GM21717 (cell line): ENCODE results near the gene PID1.
A peak's percentile ranks its signal among the peaks of the same experiment; 100 is the strongest.

Experiments
- ATAC-seq: cut with Tn5 transposase; IDR thresholded peaks from one replicate; pipeline ENCODE4 v1.9.1; 2021; ENCODE audit warnings: mild to moderate bottlenecking, moderate library complexity; ENCODE audit not compliant: unreplicated experiment

PID1 gene

DNA sequence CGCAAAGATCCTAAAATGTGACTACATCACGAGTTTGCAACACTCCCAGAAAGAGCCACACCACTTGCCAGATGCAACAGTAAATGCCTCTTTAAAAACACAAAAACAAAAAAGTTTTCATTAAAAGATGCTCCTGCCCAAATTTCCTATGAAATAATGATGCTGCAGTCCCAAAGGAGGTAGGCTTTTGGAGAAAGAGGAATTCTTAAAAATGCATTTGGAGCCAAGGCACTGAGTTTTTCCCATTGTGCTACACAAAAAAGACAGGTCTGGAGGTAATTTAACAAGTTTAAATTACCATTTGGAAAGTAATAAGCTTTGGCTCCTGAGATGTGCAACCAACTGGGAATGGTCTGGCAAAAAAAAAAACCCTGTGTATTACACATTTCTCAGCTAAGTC is 145.0 kb downstream of the PID1 start:
- no peak for ATAC-seq

DNA sequence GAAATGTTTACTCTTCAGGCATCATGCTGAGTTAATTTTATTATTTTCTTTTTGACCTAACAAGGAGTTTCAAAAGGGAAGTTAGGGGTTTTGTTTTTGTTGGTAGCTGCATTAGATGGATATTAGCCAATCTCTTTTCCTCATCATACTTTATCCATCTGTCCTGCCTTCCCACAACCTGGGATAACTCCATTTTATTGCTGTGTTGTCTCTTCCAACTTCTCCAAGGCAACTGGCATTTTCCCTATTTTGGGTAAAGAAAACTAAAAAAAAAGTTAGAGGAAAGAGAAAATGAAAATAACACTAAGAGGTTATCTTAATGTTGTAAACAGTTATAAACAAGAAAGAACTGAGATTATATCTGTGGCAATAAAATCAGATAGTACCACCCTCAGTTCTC is 147.0 kb downstream of the PID1 start:
- ATAC-seq, result no peak

DNA sequence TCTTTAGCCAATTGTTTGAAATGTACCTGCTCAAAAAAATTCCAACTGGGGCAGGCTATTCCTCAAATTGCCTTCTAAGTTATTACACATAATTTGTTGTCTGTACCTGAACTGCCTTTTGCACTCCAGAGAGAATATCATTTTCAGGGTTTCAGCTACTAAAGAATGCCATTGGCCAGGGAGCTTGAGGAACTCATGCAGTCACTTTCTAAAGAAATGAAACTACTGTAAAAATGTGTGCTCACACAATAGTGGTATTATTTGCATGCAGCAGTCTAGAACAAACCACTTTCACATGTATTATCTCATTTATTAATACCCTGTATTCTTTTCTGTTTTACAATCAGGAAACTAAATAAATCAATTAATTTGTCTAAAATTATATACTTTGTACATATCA is 152.2 kb downstream of the PID1 start:
- ATAC-seq, result peak; percentile 75

DNA sequence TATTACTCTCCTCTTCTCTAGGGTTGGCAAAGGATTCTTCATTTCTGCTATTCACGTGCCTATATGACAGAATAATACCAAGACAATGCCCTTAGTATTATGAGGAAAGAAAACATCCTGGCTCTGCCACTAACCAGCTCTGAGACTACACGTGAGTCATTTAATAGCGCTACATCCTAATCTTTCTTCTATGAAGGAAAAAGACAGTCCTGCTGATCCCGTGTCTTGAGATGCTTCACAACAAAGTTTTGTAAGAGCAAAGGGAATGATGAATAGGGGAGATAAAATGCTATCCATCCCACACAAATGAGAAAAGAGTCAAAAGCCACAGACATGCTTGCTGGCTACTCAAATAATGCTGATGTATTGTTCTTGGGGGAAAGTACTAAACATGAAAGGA is 152.8 kb downstream of the PID1 start:
- ATAC-seq, result no peak

DNA sequence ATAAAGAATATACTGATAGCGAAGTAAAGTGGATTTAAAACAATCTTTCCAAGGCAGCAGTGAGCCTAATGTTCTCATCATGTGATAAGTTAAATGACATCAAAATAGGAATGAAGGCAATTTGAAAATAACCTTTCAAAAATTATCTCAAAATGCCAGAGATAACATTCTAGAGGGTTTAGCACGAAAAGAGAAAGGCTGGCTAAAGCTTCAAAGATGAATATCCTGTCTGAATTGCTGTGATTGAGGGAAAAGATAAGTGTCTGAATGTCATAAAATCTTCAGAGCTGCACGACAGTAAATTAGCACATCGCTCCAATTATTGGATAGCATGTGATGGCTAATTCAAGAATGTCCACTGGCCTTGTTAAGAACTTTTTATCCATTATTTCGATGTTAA is 159.3 kb downstream of the PID1 start:
- no peak for ATAC-seq

DNA sequence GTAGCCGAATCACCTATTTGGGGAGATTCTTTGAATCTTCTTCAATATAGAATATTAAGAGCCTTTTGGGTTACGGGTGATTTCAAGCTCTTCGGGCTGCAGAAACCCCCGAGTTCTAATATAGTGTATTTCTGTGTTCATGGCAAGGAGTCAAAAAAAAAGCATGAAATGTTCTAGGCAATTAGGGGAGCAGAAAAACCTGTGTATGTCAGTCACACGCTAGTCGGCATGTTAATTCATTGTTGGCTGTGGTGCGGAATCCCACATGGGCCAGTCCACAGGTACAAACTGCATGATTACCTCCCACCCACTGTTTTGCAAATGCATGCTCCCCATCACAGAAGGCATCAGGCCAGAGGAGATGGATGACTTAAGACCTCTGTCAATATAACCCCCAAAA is 161.9 kb downstream of the PID1 start:
- no peak for ATAC-seq

DNA sequence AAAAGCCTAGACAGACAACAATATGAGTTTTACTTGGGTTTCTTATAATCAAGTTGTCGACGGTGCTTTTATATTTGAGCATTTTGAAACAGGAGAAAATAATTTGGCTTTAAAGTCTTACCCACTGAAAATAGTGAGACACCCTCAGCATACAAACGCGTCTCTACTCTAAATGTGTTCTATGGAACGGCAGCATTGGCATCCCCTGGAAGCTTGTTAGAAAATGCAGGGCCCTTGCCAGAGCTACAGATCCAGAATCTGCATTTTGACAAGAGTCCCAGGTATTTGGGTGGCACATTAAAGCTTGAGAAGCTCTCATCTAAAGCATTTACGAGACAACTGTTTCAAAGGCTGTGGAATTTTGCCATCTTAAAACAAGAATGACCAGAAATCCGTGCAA is 163.5 kb downstream of the PID1 start:
- ATAC-seq, result no peak

DNA sequence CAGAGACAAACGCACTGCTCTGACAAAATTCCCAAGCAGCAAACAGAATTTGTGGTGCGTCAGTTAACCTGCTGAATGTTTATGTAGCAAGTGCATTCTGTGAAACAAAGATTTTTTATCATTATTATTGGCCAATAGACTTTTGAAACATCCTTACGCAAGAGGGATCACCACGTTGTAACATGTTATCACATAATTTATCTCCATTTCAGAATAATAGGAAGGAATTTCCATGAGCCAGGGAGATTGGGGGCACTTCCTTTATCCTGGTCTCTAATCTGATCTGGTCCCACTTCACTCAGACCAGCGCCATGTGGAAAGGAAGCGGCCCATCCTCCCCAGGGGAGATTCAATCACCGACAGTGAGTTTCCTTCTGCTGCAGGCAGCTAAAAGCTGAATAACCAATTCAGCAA is 166.1 kb downstream of the PID1 start:
- ATAC-seq, result no peak

DNA sequence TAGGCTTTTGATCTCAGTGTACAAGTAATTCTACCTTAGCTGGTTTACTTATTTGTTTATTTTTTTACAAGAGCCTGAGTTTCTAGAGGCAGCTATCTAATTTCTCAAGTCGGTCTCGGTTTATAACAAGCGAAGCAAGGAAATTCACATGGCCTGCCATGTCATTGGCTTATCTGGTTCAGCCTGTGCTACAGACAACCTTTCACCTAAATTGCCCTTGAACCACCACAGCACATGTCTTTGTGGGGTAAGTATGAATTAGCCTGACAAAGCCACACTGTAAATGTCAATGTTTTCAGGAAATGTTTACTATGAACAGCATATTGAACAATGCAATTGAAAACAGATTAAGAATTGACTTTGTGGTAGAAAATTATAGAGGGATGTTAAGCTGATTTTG is 167.1 kb downstream of the PID1 start:
- no peak for ATAC-seq

DNA sequence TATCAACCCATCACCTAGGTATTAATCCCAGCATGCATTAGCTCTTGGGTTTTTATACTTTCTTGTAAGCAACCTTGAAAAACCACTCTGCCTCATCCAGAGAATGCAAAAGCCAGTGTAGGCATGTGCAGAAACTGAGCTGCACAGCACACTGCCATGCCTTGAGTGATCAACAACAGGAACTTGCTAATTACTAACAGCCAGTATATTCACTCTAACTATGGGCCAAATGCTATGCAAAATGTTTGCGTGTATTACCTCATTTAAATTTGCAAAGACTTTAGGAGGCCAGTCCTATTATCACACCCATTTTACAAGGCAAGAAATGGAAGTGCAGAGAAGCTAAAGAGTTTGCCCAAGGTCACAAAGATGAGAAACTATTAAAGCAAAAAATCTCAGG is 169.8 kb downstream of the PID1 start:
- no peak for ATAC-seq

DNA sequence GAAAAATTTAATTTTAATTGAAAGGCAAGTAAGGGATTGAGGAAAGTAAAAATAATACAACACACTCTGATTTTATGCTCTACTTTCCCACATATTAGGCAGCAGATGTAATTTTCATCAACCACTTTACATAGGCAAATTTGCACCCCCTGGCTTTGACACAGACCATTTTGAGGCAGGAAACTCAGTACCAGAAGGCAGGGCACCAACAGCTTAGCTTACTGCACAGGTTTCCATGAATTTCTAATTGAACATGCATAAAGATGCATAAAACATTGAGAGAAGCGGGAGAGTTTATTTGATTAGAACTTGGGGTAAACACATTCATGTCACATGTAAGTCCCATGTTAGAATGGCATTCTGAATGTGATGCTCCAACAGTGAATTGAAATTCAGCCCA is 171.9 kb downstream of the PID1 start:
- no peak for ATAC-seq

DNA sequence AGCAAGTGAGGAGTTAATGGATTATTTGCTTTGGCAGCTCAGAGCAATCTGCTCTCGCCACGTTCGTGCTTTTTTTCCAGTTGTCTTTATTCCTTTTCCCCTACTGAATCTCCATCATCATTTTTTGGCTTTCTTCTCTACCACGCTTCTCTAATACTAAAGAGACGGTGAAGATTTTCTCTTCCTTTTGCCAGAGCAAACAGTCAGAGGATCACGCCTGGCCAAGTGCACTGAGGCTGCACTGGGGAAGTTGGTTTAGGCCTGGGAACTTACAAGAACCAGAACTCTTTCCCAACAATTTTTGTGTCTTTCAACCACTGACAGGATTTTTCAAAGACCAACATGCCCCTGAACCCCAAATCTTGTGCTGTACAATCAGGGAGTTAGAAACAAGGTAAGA is 172.3 kb downstream of the PID1 start:
- ATAC-seq, result no peak

DNA sequence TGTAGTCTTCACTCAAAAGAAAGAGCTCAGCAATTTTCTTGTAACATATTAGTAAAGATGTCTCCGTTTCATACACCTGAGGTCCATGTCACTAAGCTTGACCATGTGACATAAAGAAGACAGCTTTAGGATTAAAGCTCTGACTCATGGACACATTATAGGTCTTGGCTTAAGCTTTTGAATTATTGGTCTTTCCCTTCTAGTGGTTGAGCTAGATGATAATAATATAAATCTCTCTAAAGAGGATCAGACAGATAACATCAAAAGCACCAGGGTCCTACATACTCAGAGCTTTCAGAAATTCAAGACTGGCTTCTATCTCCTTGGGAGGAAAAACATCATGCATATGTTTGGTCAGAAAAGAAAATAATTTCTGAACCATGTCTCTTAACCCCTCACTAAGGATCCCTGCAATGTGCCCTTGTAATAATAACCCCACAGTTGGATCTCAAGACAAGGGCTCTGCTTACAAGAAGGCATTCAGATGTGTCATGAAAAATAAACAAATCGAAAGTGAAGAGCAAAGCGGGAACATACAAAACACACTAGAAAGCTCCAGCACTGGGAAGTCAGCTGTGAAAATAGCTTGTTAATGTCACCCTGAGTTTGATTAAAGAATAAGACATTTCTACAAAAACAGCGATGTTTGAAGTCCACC is 174.5 kb downstream of the PID1 start:
- ATAC-seq, result no peak

DNA sequence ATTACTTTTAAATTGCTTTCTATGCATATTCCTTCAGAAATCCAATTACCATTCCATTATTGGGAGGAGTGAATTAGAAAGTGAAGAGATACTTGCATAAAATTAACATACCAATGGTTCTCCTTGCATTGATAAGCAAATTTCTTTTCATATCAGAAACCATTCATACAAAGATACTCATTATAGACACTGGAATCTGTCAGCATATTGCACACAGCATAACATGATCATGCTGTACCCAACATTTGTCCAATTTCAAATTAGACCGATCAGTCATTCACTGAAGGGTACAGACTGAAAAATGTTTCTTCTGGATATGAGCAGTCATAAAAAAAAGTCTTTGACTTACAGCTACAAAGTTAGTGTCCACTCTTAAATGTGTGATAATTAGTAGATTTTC is 175.6 kb downstream of the PID1 start:
- no peak for ATAC-seq

DNA sequence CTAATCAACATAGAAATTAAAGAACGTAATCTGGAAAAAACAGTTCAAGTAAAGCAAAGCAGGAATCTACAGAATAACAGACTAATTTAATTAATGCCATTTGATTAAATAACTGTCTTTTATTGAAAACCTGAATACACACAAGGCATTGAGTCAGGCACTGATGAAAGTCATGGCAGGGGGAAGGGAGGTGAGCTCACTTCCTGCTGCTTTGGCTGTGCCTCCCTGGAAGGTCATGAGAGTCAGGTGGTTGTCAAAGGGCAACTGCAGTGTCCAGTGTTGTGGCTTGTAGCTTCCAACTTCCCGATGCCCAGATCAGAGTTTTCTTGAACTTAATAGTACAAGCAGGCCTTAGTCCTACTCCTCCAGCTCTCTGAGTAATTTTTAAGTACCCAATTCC is 180.9 kb downstream of the PID1 start:
- no peak for ATAC-seq

DNA sequence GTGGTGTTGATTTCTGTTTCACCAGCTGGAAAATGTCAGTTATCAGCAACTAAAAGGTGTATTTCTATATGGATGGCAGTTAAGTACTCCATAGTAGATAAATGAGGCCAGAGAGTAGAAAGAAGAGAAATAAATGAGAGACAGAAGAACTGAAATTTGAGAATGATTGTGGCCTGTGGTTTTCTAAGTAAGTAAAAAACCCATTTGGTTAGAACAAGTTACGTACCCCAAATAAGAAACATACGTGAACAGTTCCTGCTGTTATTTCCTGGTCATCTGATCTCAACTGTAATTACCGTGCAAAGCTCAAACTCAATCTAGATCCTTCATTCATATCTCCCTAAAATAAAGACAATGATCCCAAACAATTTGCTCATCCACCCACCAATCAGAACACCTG is 181.3 kb downstream of the PID1 start:
- ATAC-seq, result no peak

DNA sequence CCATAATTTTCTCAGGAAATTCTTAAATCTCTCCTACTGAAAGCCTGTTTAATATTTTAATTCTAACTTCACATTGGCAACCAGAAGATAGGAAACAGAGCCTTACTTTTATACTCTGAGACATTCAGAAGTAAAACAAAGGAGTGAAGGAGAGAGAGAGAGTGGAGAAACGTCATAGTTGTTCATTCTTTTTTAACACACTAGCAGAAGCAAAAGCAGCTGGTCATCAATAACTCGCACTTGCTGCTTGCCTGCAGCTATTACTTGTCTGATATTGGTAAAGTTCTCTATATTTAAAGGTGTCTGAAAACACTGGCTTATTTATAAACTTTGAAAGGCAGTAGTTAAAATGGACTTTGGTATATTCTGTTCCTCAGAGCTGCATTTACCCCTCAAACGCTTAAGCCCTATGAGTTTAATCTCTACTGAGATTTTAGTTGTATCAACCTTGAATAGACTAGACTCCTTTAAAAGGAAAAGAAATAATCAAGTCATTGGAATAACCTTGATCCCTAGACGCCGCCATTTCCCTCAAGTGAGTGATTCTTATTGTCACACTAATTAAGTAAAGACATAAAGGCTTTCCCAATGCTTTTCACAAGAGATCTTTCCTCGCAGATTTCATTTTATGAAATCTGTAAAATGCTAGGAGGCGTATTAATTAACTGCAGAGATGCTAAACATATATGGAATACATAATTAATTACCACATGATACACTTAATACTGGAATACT is 182.0 kb downstream of the PID1 start:
- ATAC-seq, result no peak

DNA sequence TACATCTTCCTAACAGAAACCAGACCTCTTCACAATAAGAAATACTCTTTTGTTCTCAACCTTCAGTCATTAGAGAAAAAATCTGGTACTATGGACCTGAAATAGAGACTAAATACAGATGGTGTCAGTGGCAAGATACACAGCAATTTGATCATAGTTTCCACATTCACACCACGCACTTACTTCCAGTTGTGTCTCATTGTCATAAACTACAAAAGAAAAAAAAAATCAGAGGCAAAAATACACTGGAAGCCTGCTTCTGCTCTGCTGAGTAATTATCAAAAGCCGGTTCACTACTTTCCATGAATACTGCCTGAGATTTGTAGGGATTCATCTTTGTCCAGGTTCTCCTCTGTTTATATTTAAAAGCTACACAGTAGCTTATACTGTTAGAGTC is 182.6 kb downstream of the PID1 start:
- ATAC-seq, result no peak

DNA sequence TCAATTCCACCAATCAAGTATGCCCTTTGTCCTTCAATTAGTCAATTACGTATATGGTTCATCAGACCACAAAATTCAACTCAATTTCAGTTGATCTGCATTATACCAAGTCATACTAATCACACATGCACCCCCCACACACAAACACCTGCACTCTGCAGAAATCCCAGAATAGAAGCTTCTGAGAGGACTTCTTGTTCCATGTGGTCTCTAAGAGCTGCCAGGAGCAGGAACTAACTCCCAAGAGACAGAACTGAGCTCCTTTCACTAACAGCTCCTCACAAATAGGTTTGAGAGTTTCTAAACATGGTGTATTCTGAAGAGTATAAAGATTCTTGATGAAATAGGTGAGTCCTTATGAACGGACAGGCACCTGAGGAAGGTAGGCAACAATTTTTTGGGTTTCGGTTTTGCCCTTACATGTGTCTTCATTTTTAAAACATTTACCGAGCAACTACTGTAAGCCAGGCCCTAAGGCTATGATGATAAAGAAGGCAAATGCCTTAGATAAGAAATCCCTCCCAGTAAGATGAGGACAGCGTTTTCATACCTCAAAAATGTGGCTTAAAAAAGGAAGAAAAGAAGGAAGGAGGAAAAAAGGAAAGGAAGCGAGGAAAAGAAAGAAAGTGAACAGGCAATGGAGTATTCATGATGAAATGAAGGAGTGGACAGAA is 183.1 kb downstream of the PID1 start:
- no peak for ATAC-seq

DNA sequence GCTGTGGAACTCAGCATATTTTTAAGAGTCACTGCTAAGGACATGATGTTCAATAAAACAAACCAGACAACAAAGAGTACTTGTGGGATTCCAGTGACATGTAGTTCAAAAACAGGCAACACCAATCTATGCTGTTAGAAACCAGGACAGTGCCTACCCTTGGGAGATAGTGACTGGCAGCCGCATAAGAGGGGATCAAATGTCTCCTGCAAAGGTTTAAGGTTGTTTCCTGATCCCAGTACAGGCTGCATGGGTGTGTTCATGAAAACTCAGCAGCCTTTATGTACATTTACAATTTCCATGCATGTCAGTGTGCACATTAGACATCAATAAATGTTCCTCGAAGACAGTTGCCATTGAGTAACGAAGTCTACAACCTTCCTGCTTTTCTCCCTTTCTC is 183.8 kb downstream of the PID1 start:
- ATAC-seq, result no peak

DNA sequence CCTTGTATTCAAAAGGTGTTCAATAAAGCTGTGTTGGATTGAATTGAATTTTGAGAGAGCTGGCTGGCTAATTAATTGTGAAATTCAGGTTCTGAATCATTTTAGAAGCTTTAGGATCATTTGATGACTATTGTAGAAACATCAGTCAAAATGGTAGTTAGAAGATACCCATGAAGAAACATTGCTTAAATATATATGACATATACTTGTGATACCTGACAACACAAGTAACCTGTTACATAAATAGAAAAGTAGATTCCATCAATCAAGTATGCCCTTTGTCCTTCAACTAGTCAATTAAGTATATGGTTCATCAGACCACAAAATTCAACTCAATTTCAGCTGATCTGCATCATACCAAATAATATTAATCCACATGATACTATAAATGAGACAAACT is 185.6 kb downstream of the PID1 start:
- ATAC-seq, result no peak

DNA sequence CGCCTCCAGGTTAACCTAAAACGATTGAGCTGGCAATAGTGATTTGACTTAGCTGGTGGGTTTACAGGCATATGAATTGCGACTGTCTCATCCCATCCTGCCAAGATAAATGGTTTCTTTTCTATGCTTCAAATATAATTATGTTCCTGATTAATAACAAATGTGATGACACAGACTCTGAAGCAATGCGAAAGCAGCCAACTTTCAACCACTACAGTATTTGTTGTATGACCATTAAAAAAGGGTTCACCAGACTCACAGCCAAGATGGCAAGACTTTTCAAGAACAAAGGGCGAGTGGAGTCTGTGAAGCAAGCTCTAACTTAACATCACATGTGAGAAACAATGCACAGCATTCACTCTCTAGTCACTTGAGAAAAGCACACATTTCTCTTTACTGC is 186.6 kb downstream of the PID1 start:
- no peak for ATAC-seq
